H9 (cell line): Measurements from ENCODE around the gene FAU. TPM values are rescaled to one million over a fixed set of nuclear protein-coding genes. Genes with fewer than 3 reads are reported as not detected.

Experiments used
- DNase-seq: peaks from one replicate; pipeline ENCODE4 v3.0.0-alpha.2; 2017
- H2AFZ ChIP-seq: one replicate; pipeline ENCODE4 v1.6.1; 2013; ENCODE audit warnings: mild to moderate bottlenecking, low read length, control low read depth, moderate library complexity
- H2AK5ac ChIP-seq: 2 replicates; pipeline ENCODE4 v1.6.1; 2013; ENCODE audit warnings: low read length, control low read depth, mixed read lengths; ENCODE audit not compliant: insufficient read length
- H2BK120ac ChIP-seq: one replicate; pipeline ENCODE4 v1.6.1; 2013; ENCODE audit warnings: low read depth, mild to moderate bottlenecking, low read length, control low read depth, inconsistent platforms; ENCODE audit not compliant: poor library complexity, severe bottlenecking
- H2BK12ac ChIP-seq: 2 replicates; pipeline ENCODE4 v1.6.1; 2013; ENCODE audit warnings: low read length, control low read depth, mixed read lengths, low read depth; ENCODE audit not compliant: insufficient read length
- H2BK15ac ChIP-seq: 2 replicates; pipeline ENCODE4 v1.6.1; 2013; ENCODE audit warnings: low read depth, low read length, control low read depth
- H2BK20ac ChIP-seq: one replicate; pipeline ENCODE4 v1.6.1; 2013; ENCODE audit warnings: low read depth, mild to moderate bottlenecking, low read length, control low read depth, inconsistent platforms; ENCODE audit not compliant: poor library complexity, severe bottlenecking
- H2BK5ac ChIP-seq: 2 replicates; pipeline ENCODE4 v1.6.1; 2013; ENCODE audit warnings: low read length, control low read depth, mixed read lengths; ENCODE audit not compliant: insufficient read length
- H3K14ac ChIP-seq: 2 replicates; pipeline ENCODE4 v1.6.1; 2013; ENCODE audit warnings: low read length, control low read depth; ENCODE audit not compliant: insufficient read depth
- H3K18ac ChIP-seq: 2 replicates; pipeline ENCODE4 v1.6.1; 2013; ENCODE audit warnings: low read depth, mild to moderate bottlenecking, mixed read lengths, low read length, control low read depth; ENCODE audit not compliant: insufficient read length
- H3K23ac ChIP-seq: 2 replicates; pipeline ENCODE4 v1.6.1; 2013; ENCODE audit warnings: low read length, control low read depth, mixed read lengths, low read depth; ENCODE audit not compliant: insufficient read length
- H3K23me2 ChIP-seq: 2 replicates; pipeline ENCODE4 v1.6.1; 2013; ENCODE audit warnings: low read depth, mild to moderate bottlenecking, mixed read lengths, low read length, control low read depth; ENCODE audit not compliant: insufficient read length, poor library complexity, severe bottlenecking
- H3K27ac ChIP-seq: 2 replicates; pipeline ENCODE4 v1.5.1; 2013; ENCODE audit warnings: low read length, control low read depth, mixed read lengths, low read depth; ENCODE audit not compliant: insufficient read length
- H3K27me3 ChIP-seq: 2 replicates; pipeline ENCODE4 v1.6.1; 2013; ENCODE audit warnings: low read length, control low read depth, inconsistent platforms; ENCODE audit not compliant: insufficient read depth
- H3K4ac ChIP-seq: 2 replicates; pipeline ENCODE4 v1.6.1; 2013; ENCODE audit warnings: low read depth, mild to moderate bottlenecking, control low read depth, inconsistent platforms, low read length, moderate library complexity
- H3K4me1 ChIP-seq: 2 replicates; pipeline ENCODE4 v1.6.1; 2013; ENCODE audit warnings: low read length, control low read depth, inconsistent platforms; ENCODE audit not compliant: insufficient read depth
- H3K4me2 ChIP-seq: 2 replicates; pipeline ENCODE4 v1.6.1; 2013; ENCODE audit warnings: low read length, control low read depth, mixed read lengths; ENCODE audit not compliant: insufficient read length, insufficient read depth
- H3K56ac ChIP-seq: 2 replicates; pipeline ENCODE4 v1.6.1; 2013; ENCODE audit warnings: low read depth, mild to moderate bottlenecking, mixed read lengths, low read length, control low read depth; ENCODE audit not compliant: insufficient read length
- H3K79me1 ChIP-seq: 2 replicates; pipeline ENCODE4 v1.6.1; 2013; ENCODE audit warnings: low read depth, mild to moderate bottlenecking, moderate library complexity, low read length, control low read depth, inconsistent platforms; ENCODE audit not compliant: insufficient read depth, poor library complexity, severe bottlenecking
- H3K79me2 ChIP-seq: 2 replicates; pipeline ENCODE4 v1.6.1; 2013; ENCODE audit warnings: low read length, control low read depth, inconsistent platforms; ENCODE audit not compliant: insufficient read depth
- H3K9ac ChIP-seq: 2 replicates; pipeline ENCODE4 v1.6.1; 2013; ENCODE audit warnings: low read length, control low read depth, mixed read lengths; ENCODE audit not compliant: insufficient read length; ENCODE audit errors: extremely low read depth
- H3K9me3 ChIP-seq: one replicate; pipeline ENCODE4 v1.6.1; 2013; ENCODE audit warnings: low read depth, low read length, inconsistent platforms; ENCODE audit not compliant: control insufficient read depth
- H3T11ph ChIP-seq: one replicate; pipeline ENCODE4 v1.6.1; 2013; ENCODE audit warnings: mild to moderate bottlenecking, low read length, control low read depth, inconsistent platforms
- H4K20me1 ChIP-seq: one replicate; pipeline ENCODE4 v1.6.1; 2013; ENCODE audit not compliant: control insufficient read depth, insufficient read length, insufficient read depth
- H4K5ac ChIP-seq: 2 replicates; pipeline ENCODE4 v1.6.1; 2013; ENCODE audit warnings: low read depth, mild to moderate bottlenecking, mixed read lengths, low read length, control low read depth; ENCODE audit not compliant: insufficient read length
- H4K8ac ChIP-seq: replicated peaks from 2 replicates; pipeline ENCODE4 v1.6.1; 2013; ENCODE audit warnings: low read length, control low read depth, mixed read lengths, low read depth; ENCODE audit not compliant: insufficient read length
- H4K91ac ChIP-seq: 2 replicates; pipeline ENCODE4 v1.6.1; 2013; ENCODE audit warnings: low read depth, mild to moderate bottlenecking, moderate library complexity, mixed read lengths, low read length, control low read depth; ENCODE audit not compliant: insufficient read length
- H3K27ac Mint-ChIP-seq, 3 experiments: 2 replicates in 2 of 3; 3 replicates in 1 of 3; pipeline ENCODE4 v1.8.0; 2020 to 2021; ENCODE audit warnings: mixed read lengths in 3 of 3, mild to moderate bottlenecking in 1 of 3, moderate library complexity in 1 of 3
- H3K27me3 Mint-ChIP-seq: 2 replicates; pipeline ENCODE4 v1.8.0; 2021; ENCODE audit warnings: low read depth, mild to moderate bottlenecking, moderate library complexity, mixed read lengths
- H3K36me3 Mint-ChIP-seq, 3 experiments: 2 replicates in 2 of 3; 3 replicates in 1 of 3; pipeline ENCODE4 v1.8.0; 2020 to 2021; ENCODE audit warnings: low read depth in 3 of 3, mixed read lengths in 3 of 3; ENCODE audit not compliant: insufficient read depth in 1 of 3
- H3K4me1 Mint-ChIP-seq, 2 experiments: 2 replicates each; pipeline ENCODE4 v1.8.0; 2020; ENCODE audit warnings: mixed read lengths in 2 of 2
- H3K4me3 Mint-ChIP-seq, 2 experiments: 2 replicates in 1 of 2; 3 replicates in 1 of 2; pipeline ENCODE4 v1.8.0; 2020 to 2021; ENCODE audit warnings: mild to moderate bottlenecking in 2 of 2, mixed read lengths in 2 of 2, moderate library complexity in 1 of 2
- H3K9me3 Mint-ChIP-seq, 2 experiments: 2 replicates in 1 of 2; 3 replicates in 1 of 2; pipeline ENCODE4 v1.8.0; 2020; ENCODE audit warnings: mild to moderate bottlenecking in 2 of 2, mixed read lengths in 2 of 2, moderate library complexity in 1 of 2
- CTCF ChIP-seq: fragments of 200-600 bp; sonication (generic); conservative IDR thresholded peaks from 3 replicates; pipeline ENCODE4 v1.8.0; 2021; ENCODE audit warnings: antibody characterized with exemption, mild to moderate bottlenecking
- WGBS: extraction: QIAGEN DNeasy Blood & Tissue Kit; methylation state at CpG from one replicate; pipeline ENCODE4 v1.1.7; 2013; ENCODE audit warnings: missing lambda C conversion rate, low lambda C conversion rate, mixed read lengths; ENCODE audit not compliant: insufficient read length; ENCODE audit errors: extremely low coverage; 5-methylcytosine and 5-hydroxymethylcytosine counted together
- total RNA-seq: library from RNA; stranded (reverse); gene quantifications from 2 replicates; pipeline ENCODE4 v1.2.1, GENCODE V29; 2021

Gene FAU
- total RNA-seq, 1 experiment from 2014 or later: 898 TPM

GRCh38 chr11:65141896-65142494 lies 20.1 kb upstream of the FAU start:
- peaks cover 2 to 6% of the 10 kb centered on the region in 2 experiments; a peak in 3 of 5 replicates for H3K9me3 Mint-ChIP-seq
- no peak overlapping the region for H3K27ac Mint-ChIP-seq
- Histone ChIP-seq H3K23ac (no peak overlapping the region), H3K9ac (no peak overlapping the region), H3K4me2 (no peak overlapping the region), H3K56ac (no peak overlapping the region), H2BK5ac (no peak overlapping the region), H2BK120ac (no peak overlapping the region), H3K79me2 (no peaks in the 10 kb centered on the region), H3K4me1 (no peaks in the 10 kb centered on the region), H4K91ac (no peak overlapping the region), H2BK20ac (no peak overlapping the region), H2AK5ac (no peak overlapping the region), H3K4ac (no peak overlapping the region), H2AFZ (no peak overlapping the region), H3T11ph (no peak overlapping the region), H4K20me1 (no peaks in the 10 kb centered on the region), H3K14ac (no peak overlapping the region), H3K18ac (no peak overlapping the region), H4K5ac (no peak overlapping the region), H4K8ac (no peak overlapping the region), H3K23me2 (no peaks in the 10 kb centered on the region), H3K79me1 (no peaks in the 10 kb centered on the region), H3K27ac (no peak overlapping the region), H3K9me3 (no peaks in the 10 kb centered on the region), H3K27me3 (no peaks in the 10 kb centered on the region), H2BK15ac (no peak overlapping the region), H2BK12ac (no peak overlapping the region)
- no CpG with 5 or more reads among the region's 7 CpGs for WGBS
- H3K4me3 Mint-ChIP-seq: no peak overlapping the region
- H3K27me3 Mint-ChIP-seq: peaks cover 35% of the 10 kb centered on the region
- no peaks in the 10 kb centered on the region for H3K4me1 Mint-ChIP-seq
- DNase-seq: no peak
- no peak for TF ChIP-seq CTCF
- H3K36me3 Mint-ChIP-seq: no peaks in the 10 kb centered on the region
